SK-N-SH (cell line): ENCODE data around the gene TSG101. TPM values are rescaled to one million over a fixed set of nuclear protein-coding genes. Genes with fewer than 3 reads are reported as not detected.

Source experiments
- CTCF ChIA-PET: fragments of 300-600, 350-600 bp; formaldehyde crosslinking; extraction: SDS; loops from one replicate; lab custom pipeline; 2021; lab: Yijun Ruan, JAX
- POLR2A ChIA-PET: fragments of 350-600 bp; sonication (Branson Sonifier 250); formaldehyde crosslinking; extraction: SDS; loops from one replicate; lab custom pipeline; 2020; ENCODE audit warnings: antibody characterized with exemption, inconsistent platforms; lab: Yijun Ruan, JAX
- DNase-seq: peaks from one replicate; pipeline ENCODE4 v3.0.0; 2012
- H2AFZ ChIP-seq: fragments of 200-600 bp; sonication (generic); 2 replicates; pipeline ENCODE4 v1.8.1; 2016; ENCODE audit warnings: antibody characterized with exemption, mild to moderate bottlenecking, low read depth
- H3F3A ChIP-seq: fragments of 200-600 bp; sonication (generic); replicated peaks from 2 replicates; pipeline ENCODE3; 2016; ENCODE audit warnings: antibody characterized with exemption, mild to moderate bottlenecking; ENCODE audit not compliant: insufficient read depth
- H3K27ac ChIP-seq, 2 experiments: fragments of 200-500 bp in 1 of 2; fragments of 200-600 bp in 1 of 2; sonication (Bioruptor generic) in 1 of 2; sonication (generic), shearing (Covaris generic) in 1 of 2; 2 replicates each; pipeline versions ENCODE4 v1.5.1 to v1.6.1; 2014 to 2016; ENCODE audit warnings: low read depth in 2 of 2, inconsistent platforms in 1 of 2, low read length in 1 of 2, mild to moderate bottlenecking in 1 of 2, mixed read lengths in 1 of 2
- H3K27me3 ChIP-seq: fragments of 200-600 bp; sonication (generic), shearing (Covaris generic); 2 replicates; pipeline ENCODE4 v1.6.1; 2016; ENCODE audit warnings: mixed run types; ENCODE audit not compliant: insufficient read depth
- H3K36me3 ChIP-seq, 2 experiments: fragments of 200-500 bp in 1 of 2; fragments of 200-600 bp in 1 of 2; sonication (Bioruptor generic) in 1 of 2; sonication (generic) in 1 of 2; replicated peaks in 1 of 2; 2 replicates each; pipeline versions ENCODE3 to v1.5.1; 2014 to 2016; ENCODE audit warnings: low read length in 1 of 2, mild to moderate bottlenecking in 1 of 2; ENCODE audit not compliant: insufficient read depth in 2 of 2, control insufficient read depth in 1 of 2
- H3K4me1 ChIP-seq, 2 experiments: fragments of 200-500 bp in 1 of 2; fragments of 200-600 bp in 1 of 2; sonication (Bioruptor generic) in 1 of 2; sonication (generic), shearing (Covaris generic) in 1 of 2; 2 replicates each; pipeline versions ENCODE4 v1.5.1 to v1.6.1; 2014 to 2016; ENCODE audit warnings: low read depth in 1 of 2, low read length in 1 of 2, mixed run types in 1 of 2; ENCODE audit not compliant: insufficient read depth in 2 of 2, control insufficient read depth in 1 of 2
- H3K4me2 ChIP-seq: fragments of 200-600 bp; sonication (generic), shearing (Covaris generic); 2 replicates; pipeline ENCODE4 v1.6.1; 2017; ENCODE audit warnings: mixed run types
- H3K4me3 ChIP-seq, 2 experiments: fragments of 200-500 bp in 1 of 2; fragments of 200-600 bp in 1 of 2; sonication (Bioruptor generic) in 1 of 2; sonication (generic), shearing (Covaris generic) in 1 of 2; 2 replicates each; pipeline versions ENCODE4 v1.5.1 to v1.8.1; 2014 to 2016; ENCODE audit warnings: low read depth in 2 of 2, inconsistent platforms in 1 of 2, low read length in 1 of 2, mild to moderate bottlenecking in 1 of 2, mixed read lengths in 1 of 2, moderate library complexity in 1 of 2
- H3K79me2 ChIP-seq: fragments of 200-600 bp; sonication (generic); 2 replicates; pipeline ENCODE4 v1.8.1; 2017; ENCODE audit warnings: mild to moderate bottlenecking; ENCODE audit not compliant: insufficient read depth
- H3K9ac ChIP-seq: fragments of 200-600 bp; sonication (generic); 2 replicates; pipeline ENCODE4 v1.6.1; 2017; ENCODE audit warnings: mixed run types
- H3K9me2 ChIP-seq: fragments of 200-600 bp; sonication (generic); 2 replicates; pipeline ENCODE4 v1.6.1; 2017; ENCODE audit warnings: mixed run types
- H3K9me3 ChIP-seq: fragments of 200-600 bp; sonication (generic); 2 replicates; pipeline ENCODE4 v1.6.1; 2017; ENCODE audit warnings: mixed run types, mild to moderate bottlenecking, moderate library complexity
- H4K20me1 ChIP-seq: fragments of 200-600 bp; sonication (generic); 2 replicates; pipeline ENCODE4 v1.6.1; 2017; ENCODE audit warnings: mild to moderate bottlenecking, mixed run types; ENCODE audit not compliant: insufficient read depth
- CHD2 ChIP-seq: fragments of 150-350 bp; IDR thresholded peaks from 2 replicates; pipeline ENCODE4 v1.6.1; 2018; ENCODE audit warnings: low read length; ENCODE audit not compliant: partially characterized antibody
- EP300 ChIP-seq, 2 experiments: IDR thresholded peaks; 2 replicates each; pipeline versions ENCODE4 v1.4.0 to v1.6.1; 2012; ENCODE audit warnings: borderline replicate concordance in 1 of 2, low read depth in 1 of 2, low read length in 1 of 2
- EZH2phosphoT487 ChIP-seq: fragments of 200-600 bp; sonication (generic); IDR thresholded peaks from 2 replicates; pipeline ENCODE4 v1.6.1; 2017; ENCODE audit warnings: low read depth, mixed run types, mild to moderate bottlenecking, antibody characterized with exemption, moderate library complexity, borderline replicate concordance
- GABPA ChIP-seq: IDR thresholded peaks from 2 replicates; pipeline ENCODE4 v1.4.0; 2012; ENCODE audit warnings: low read depth, mild to moderate bottlenecking
- GATA2 ChIP-seq: sonication (generic); formaldehyde crosslinking; IDR thresholded peaks from 2 replicates; pipeline ENCODE4 v1.5.0; 2020; ENCODE audit warnings: mild to moderate bottlenecking, missing genetic modification reagents
- JUND ChIP-seq: IDR thresholded peaks from 2 replicates; pipeline ENCODE4 v1.4.0; 2012
- MAX ChIP-seq: IDR thresholded peaks from 2 replicates; pipeline ENCODE4 v1.4.0; 2012; ENCODE audit warnings: low read depth
- POLR2AphosphoS5 ChIP-seq: IDR thresholded peaks from 2 replicates; pipeline ENCODE4 v1.6.1; 2012; ENCODE audit warnings: low read depth, low read length
- RCOR1 ChIP-seq: fragments of 150-350 bp; IDR thresholded peaks from 2 replicates; pipeline ENCODE4 v1.6.1; 2017; ENCODE audit warnings: antibody characterized with exemption, low read length
- REST ChIP-seq: IDR thresholded peaks from 2 replicates; pipeline ENCODE4 v1.6.1; 2012; ENCODE audit warnings: mild to moderate bottlenecking, low read depth, low read length, moderate library complexity
- RFX5 ChIP-seq: IDR thresholded peaks from 2 replicates; pipeline ENCODE4 v1.6.1; 2012; ENCODE audit warnings: mild to moderate bottlenecking, improper control_type of control experiment, low read length
- SIN3A ChIP-seq: IDR thresholded peaks from 2 replicates; pipeline ENCODE4 v1.6.1; 2012; ENCODE audit warnings: low read depth, mild to moderate bottlenecking, low read length, moderate library complexity, borderline replicate concordance
- SMC3 ChIP-seq: IDR thresholded peaks from 2 replicates; pipeline ENCODE4 v1.6.1; 2012; ENCODE audit warnings: low read depth, low read length, improper control_type of control experiment
- YY1 ChIP-seq: IDR thresholded peaks from 2 replicates; pipeline ENCODE4 v1.4.0; 2012; ENCODE audit warnings: low read depth, mild to moderate bottlenecking
- WGBS: methylation state at CpG from one replicate; pipeline ENCODE4 v1.1.6; 2017; ENCODE audit warnings: low lambda C conversion rate; 5-methylcytosine and 5-hydroxymethylcytosine counted together
- polyA plus RNA-seq, 3 experiments: library from polyadenylated mRNA; depleted of rRNA; stranded (reverse); fragments of >200 nt; gene quantifications; 2 replicates each; pipeline ENCODE4 v1.2.3, GENCODE V29; 2012
- TF ChIP-seq, protein P1 (sequence below): IDR thresholded peaks from 2 replicates; pipeline ENCODE4; 2012
- TF ChIP-seq, protein P2 (sequence below): IDR thresholded peaks from 2 replicates; pipeline ENCODE4 v1.4.0; 2012; ENCODE audit warnings: low read depth, borderline replicate concordance
- TF ChIP-seq, protein P3 (sequence below): fragments of 200-600 bp; sonication (generic); IDR thresholded peaks from 2 replicates; pipeline ENCODE4 v1.6.1; 2017; ENCODE audit warnings: antibody characterized with exemption, mild to moderate bottlenecking, moderate library complexity
- TF ChIP-seq, protein P4 (sequence below): fragments of 150-350 bp; IDR thresholded peaks from 2 replicates; pipeline ENCODE4 v1.6.1; 2017; ENCODE audit warnings: antibody characterized with exemption, low read length, low read depth, borderline replicate concordance
- TF ChIP-seq, protein P5 (sequence below): fragments of 150-350 bp; IDR thresholded peaks from 2 replicates; pipeline ENCODE4 v1.6.1; 2016; ENCODE audit warnings: mild to moderate bottlenecking, low read depth, low read length
- TF ChIP-seq, protein P6 (sequence below): IDR thresholded peaks from 2 replicates; pipeline ENCODE4 v1.4.0; 2012; ENCODE audit warnings: low read depth, borderline replicate concordance

Gene TSG101
- polyA plus RNA-seq, 1 of the 3 experiments (the other 2 are of a cell fraction) = 164 TPM

DNA sequence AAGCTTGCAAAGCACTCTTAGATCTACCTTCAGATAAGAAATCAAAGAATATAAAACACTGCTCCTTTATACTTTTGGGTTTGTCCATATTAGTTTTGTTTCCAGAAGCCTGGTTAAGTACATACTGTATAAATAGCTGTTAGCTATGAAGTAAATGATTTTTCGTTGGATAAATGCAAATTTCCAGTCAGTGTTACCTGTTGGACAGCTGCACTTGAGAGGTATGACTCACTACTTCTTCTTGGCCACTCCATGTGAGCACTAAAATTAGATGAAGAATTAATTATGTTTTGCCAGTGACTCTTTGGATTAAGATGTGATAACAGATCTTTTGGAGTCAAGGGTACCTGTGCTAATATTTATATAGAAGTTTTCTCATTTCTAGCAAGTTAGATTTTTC lies 9.5 kb upstream of the TSG101 start:
- Histone ChIP-seq H3K27me3 (no peaks in the 10 kb centered on the region), H3K9ac (no peak overlapping the region), H3K4me3 (no peak overlapping the region), H3K4me2 (no peak overlapping the region), H2AFZ (no peak overlapping the region), H3K4me1 (no peaks in the 10 kb centered on the region), H3K79me2 (no peaks in the 10 kb centered on the region), H3K36me3 (peaks cover 36 to 50% of the 10 kb centered on the region in 2 experiments), H3K27ac (no peak overlapping the region), H3K9me3 (no peaks in the 10 kb centered on the region), H4K20me1 (no peaks in the 10 kb centered on the region)
- POLR2A ChIA-PET = no interaction called here
- 57% methylated on average over 1 of the region's 1 CpG for WGBS
- DNase-seq = no peak
- CTCF ChIA-PET = no interaction called here
- TF ChIP-seq, protein P1, sequence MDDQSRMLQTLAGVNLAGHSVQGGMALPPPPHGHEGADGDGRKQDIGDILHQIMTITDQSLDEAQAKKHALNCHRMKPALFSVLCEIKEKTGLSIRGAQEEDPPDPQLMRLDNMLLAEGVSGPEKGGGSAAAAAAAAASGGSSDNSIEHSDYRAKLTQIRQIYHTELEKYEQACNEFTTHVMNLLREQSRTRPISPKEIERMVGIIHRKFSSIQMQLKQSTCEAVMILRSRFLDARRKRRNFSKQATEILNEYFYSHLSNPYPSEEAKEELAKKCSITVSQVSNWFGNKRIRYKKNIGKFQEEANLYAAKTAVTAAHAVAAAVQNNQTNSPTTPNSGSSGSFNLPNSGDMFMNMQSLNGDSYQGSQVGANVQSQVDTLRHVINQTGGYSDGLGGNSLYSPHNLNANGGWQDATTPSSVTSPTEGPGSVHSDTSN = no peak
- TF ChIP-seq GATA2 (CRISPR knock-in tag) = no peak
- no peak for TF ChIP-seq YY1
- TF ChIP-seq REST = no peak
- TF ChIP-seq, protein P2, sequence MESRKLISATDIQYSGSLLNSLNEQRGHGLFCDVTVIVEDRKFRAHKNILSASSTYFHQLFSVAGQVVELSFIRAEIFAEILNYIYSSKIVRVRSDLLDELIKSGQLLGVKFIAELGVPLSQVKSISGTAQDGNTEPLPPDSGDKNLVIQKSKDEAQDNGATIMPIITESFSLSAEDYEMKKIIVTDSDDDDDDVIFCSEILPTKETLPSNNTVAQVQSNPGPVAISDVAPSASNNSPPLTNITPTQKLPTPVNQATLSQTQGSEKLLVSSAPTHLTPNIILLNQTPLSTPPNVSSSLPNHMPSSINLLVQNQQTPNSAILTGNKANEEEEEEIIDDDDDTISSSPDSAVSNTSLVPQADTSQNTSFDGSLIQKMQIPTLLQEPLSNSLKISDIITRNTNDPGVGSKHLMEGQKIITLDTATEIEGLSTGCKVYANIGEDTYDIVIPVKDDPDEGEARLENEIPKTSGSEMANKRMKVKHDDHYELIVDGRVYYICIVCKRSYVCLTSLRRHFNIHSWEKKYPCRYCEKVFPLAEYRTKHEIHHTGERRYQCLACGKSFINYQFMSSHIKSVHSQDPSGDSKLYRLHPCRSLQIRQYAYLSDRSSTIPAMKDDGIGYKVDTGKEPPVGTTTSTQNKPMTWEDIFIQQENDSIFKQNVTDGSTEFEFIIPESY = no peak
- TF ChIP-seq, protein P3, sequence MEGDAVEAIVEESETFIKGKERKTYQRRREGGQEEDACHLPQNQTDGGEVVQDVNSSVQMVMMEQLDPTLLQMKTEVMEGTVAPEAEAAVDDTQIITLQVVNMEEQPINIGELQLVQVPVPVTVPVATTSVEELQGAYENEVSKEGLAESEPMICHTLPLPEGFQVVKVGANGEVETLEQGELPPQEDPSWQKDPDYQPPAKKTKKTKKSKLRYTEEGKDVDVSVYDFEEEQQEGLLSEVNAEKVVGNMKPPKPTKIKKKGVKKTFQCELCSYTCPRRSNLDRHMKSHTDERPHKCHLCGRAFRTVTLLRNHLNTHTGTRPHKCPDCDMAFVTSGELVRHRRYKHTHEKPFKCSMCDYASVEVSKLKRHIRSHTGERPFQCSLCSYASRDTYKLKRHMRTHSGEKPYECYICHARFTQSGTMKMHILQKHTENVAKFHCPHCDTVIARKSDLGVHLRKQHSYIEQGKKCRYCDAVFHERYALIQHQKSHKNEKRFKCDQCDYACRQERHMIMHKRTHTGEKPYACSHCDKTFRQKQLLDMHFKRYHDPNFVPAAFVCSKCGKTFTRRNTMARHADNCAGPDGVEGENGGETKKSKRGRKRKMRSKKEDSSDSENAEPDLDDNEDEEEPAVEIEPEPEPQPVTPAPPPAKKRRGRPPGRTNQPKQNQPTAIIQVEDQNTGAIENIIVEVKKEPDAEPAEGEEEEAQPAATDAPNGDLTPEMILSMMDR = no peak
- no peak for TF ChIP-seq SIN3A
- TF ChIP-seq, protein P4, sequence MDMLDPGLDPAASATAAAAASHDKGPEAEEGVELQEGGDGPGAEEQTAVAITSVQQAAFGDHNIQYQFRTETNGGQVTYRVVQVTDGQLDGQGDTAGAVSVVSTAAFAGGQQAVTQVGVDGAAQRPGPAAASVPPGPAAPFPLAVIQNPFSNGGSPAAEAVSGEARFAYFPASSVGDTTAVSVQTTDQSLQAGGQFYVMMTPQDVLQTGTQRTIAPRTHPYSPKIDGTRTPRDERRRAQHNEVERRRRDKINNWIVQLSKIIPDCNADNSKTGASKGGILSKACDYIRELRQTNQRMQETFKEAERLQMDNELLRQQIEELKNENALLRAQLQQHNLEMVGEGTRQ = no peak
- TF ChIP-seq SMC3 = no peak
- TF ChIP-seq GABPA = no peak
- TF ChIP-seq EP300 (IDR thresholded peaks at IDR 0.05; ENCODE audit: borderline replicate concordance in 1 of 2, low read depth in 1 of 2, low read length in 1 of 2) = no peak
- no peak for TF ChIP-seq EZH2phosphoT487
- no peak for TF ChIP-seq MAX
- TF ChIP-seq CHD2 = no peak
- TF ChIP-seq, protein P5, sequence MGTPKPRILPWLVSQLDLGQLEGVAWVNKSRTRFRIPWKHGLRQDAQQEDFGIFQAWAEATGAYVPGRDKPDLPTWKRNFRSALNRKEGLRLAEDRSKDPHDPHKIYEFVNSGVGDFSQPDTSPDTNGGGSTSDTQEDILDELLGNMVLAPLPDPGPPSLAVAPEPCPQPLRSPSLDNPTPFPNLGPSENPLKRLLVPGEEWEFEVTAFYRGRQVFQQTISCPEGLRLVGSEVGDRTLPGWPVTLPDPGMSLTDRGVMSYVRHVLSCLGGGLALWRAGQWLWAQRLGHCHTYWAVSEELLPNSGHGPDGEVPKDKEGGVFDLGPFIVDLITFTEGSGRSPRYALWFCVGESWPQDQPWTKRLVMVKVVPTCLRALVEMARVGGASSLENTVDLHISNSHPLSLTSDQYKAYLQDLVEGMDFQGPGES = no peak
- TF ChIP-seq, protein P6, sequence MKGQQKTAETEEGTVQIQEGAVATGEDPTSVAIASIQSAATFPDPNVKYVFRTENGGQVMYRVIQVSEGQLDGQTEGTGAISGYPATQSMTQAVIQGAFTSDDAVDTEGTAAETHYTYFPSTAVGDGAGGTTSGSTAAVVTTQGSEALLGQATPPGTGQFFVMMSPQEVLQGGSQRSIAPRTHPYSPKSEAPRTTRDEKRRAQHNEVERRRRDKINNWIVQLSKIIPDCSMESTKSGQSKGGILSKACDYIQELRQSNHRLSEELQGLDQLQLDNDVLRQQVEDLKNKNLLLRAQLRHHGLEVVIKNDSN = no peak
- no peak for TF ChIP-seq RFX5
- TF ChIP-seq RCOR1 = no peak
- no peak for TF ChIP-seq POLR2AphosphoS5
- TF ChIP-seq JUND = no peak
- TF ChIP-seq, all 33 proteins: peak for 0
- Histone ChIP-seq H3K9me2 (no peaks in the 10 kb centered on the region), H3F3A (peaks cover 18% of the 10 kb centered on the region)
